HG03196 (cell line): Measurements from ENCODE around the gene SLC30A9.

Experiments
- ATAC-seq: cut with Tn5 transposase; IDR thresholded peaks from one replicate; pipeline ENCODE4 v1.9.1; 2021; ENCODE audit not compliant: unreplicated experiment

The SLC30A9 gene

DNA sequence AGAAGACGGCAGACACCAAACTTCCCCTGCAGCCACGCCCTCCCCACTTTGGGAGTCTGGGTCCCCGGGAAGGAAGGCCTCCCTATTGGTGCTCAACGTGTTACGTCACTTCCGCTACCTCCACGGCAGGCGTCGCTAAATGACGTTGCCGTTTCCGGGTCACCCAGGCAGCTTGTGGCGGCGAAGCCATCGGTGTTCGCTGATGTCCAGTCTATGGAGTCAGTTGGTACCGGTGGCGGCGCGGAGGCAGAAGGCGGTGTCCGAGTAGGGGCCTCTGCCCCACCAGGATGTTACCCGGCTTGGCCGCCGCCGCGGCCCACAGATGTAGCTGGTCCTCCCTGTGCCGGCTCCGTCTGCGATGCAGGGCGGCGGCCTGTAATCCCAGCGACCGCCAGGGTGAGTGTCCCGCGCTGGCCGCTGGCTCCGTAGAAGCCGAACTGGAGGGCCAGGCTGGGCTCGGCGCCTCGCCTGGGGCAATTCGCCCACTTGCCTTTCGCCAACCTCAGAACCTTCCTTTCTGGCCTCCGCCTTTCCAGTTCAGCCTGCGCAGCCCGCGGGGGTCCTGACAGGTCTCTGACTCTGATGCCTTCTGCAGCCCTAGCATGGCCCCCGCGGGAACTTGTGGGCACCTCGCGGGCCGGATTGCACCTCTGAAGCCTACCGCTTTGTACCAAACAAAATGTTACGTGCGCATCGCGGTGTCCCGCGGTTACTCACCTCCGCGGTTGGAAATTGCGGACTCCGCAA, at the start of gene SLC30A9:
SLC30A9 (plus strand) TSS at position 166 of the 747 bp plus-strand sequence; CDS start at position 288, 122 bp downstream.
- ATAC-seq = peak; percentile 99

DNA sequence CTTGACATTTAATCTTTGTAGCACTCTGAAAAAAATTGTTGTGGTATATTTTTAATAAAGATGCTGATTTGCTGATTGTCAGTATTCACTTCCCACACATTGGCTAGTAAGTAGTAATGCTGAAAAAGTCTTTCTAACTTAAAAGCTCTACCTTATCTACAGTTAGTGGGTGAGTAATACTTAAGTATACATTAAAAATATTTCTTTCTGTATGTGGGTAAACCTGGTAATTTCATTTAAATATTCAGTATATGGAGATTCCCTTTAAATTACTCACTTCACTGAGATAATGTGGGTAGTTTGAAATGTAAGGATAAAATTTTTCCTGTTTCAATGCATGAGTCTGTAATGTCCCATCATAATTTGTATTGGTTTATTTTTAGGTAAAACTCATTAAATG, 49.5 kb upstream of the SLC30A9 start:
- ATAC-seq = no peak

- no peak for ATAC-seq
Measured at GRCh38 chr4:41943506-41943905, 46.8 kb upstream of the SLC30A9 start.

- no peak for ATAC-seq
Measured at GRCh38 chr4:41944089-41944488, 46.2 kb upstream of the SLC30A9 start.

- no peak for ATAC-seq
Measured at GRCh38 chr4:41949531-41949930, 40.8 kb upstream of the SLC30A9 start.

DNA sequence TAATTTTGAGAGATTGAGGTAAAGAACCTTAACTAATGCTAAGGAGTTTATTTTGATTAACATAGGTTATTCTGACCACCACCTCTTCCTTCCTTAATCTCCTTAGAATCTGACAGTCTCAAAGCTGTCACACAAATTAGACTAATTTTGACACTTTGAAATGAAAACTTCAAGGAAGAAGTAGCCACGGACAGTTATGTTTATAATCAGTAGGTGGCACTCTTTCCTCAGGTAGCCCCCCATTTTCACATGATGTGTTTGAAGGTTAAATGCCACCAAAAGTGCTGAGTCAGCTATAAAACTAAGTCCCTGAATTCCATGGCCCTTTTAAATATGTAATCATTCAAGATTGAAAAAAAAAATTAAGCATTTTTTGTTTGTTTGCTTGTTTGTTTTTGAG, 32.7 kb upstream of the SLC30A9 start:
- ATAC-seq = no peak

- no peak for ATAC-seq
Measured at GRCh38 chr4:41963105-41963504, 27.2 kb upstream of the SLC30A9 start.

- no peak for ATAC-seq
Measured at GRCh38 chr4:41964401-41964800, 25.9 kb upstream of the SLC30A9 start.

- no peak for ATAC-seq
Measured at GRCh38 chr4:41967392-41967791, 22.9 kb upstream of the SLC30A9 start.

DNA sequence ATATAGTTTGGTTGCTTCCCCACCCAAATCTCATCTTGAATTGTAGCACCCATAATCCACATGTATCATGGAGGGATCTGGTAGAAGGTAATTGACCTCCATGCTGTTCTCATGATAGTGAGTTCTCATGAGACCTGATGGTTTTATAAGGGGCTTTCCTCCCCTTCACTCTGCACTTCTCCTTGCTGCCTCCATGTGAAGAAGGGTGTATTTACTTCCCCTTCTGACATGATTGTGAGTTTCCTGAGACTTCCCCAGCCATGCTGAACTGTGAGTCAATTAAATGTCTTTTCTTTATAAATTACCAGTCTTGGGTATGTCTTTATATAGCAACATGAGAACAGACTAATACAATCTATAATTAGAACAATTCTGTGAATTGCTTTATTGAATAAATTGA, 20.7 kb upstream of the SLC30A9 start:
- no peak for ATAC-seq

- no peak for ATAC-seq
Measured at GRCh38 chr4:41975341-41975740, 15.0 kb upstream of the SLC30A9 start.

DNA sequence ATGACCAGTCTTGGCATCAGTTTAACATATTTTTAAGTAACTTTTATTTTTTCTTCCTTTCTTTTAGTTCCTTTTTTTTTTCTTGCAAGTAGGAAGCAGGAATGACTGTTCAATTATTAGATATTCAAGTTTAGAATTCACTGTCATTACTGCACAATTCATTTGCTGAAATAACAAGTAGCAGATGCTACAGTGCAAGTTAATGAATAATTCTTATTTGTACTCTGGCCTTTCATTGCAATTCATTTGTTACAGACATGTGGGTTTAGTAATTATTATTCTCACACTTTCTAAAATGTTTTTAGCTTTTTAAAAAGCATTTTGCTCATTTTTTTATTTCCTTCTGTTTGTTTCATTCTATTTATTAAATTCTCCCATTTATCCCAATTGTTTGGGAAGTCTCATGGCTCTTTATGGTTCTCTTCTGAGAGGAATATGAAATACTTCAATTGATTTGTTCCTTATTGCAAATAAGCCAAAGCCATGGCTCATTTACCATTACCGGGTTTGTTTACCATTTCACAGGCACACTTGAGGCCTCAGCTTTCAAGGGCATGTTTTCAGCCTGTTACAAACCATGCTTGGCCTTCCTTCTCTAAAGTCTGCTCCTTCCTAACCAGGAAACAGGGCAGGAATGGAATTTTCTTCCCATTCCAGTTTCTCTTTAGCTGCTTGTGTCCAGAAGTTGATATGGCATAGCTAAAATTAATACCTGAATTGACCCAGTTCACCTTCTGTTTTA, 13.4 kb upstream of the SLC30A9 start:
- no peak for ATAC-seq

DNA sequence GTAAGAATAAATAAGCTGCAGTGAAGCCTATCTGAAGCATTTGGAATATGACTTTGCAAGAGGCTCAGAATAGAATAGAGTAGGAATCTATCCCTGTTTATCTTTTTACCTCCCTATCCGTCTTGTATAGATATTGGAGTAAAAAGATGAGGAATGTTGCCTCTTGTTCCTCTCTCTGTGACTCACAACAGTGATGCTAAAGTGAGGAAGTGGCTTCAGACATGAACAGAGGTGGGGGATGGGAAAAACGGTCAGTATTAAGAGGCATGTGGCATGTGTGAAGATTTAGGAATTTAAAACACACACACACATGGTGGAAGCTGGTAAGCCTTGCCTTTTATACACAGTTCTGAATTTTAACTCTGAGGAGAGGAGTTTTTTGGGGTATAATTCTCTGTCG, 12.6 kb upstream of the SLC30A9 start:
- ATAC-seq = no peak

GRCh38 chr4:41981456-41981855, 8.9 kb upstream of the SLC30A9 start, which contains the start of gene DCAF4L1:
Gene DCAF4L1, plus strand, starts transcription at chr4:41981756. Its CDS starts 37 bp downstream, at chr4:41981793.
- no peak for ATAC-seq

DNA sequence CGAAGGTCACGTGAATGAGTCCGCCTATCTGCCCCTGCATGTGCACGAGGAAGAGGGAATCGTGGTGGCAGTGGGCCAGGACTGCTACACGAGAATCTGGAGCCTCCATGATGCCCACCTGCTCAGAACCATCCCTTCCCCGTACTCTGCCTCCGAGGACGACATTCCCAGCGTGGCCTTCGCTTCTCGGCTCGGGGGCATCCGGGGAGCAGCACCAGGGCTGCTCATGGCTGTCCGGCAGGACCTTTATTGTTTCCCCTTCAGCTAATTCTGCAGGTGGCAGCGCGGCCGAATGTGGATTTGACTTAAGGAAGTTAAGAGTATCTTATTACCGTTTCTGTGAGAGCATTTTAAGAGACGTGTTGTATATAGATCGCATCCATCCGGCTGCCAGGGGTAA, 7.6 kb upstream of the SLC30A9 start:
- no peak for ATAC-seq

GRCh38 chr4:41985151-41985550, 5.2 kb upstream of the SLC30A9 start:
- ATAC-seq = no peak

DNA sequence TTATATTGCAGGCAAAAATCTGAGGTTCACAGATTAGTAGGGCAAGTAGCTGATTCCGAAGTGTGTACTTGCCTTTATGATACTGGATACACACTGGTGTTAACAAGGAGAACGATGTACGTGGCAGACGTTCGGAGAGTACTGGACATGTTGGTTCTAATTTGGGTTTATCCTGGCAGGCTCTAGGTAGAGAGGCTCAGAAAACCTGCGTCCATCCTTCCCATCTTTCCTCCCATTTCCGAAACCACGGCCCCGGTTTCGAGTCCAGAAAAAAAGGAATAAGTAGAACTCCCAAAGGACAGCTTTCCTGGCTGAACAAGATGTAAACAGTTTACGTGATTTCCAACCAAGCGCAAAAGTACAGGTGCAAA, 351 bp upstream of the SLC30A9 start:
- peak; percentile 16 for ATAC-seq

GRCh38 chr4:41991916-41992767, 1.8 kb downstream of the SLC30A9 start:
- no peak for ATAC-seq

- no peak for ATAC-seq
Measured at GRCh38 chr4:41992967-41993857, 2.9 kb downstream of the SLC30A9 start.

- ATAC-seq = no peak
Measured at GRCh38 chr4:41994461-41994985, 4.2 kb downstream of the SLC30A9 start.
